IPS-15b (cell line): ENCODE results near the gene N4BP2.

ENCODE experiments used
- H3K27me3 ChIP-seq: one replicate; pipeline ENCODE4 v1.6.1; 2013; ENCODE audit warnings: low read length; ENCODE audit not compliant: control insufficient read depth, insufficient read depth
- H3K36me3 ChIP-seq: one replicate; pipeline ENCODE4 v1.6.1; 2013; ENCODE audit warnings: low read length; ENCODE audit not compliant: control insufficient read depth, insufficient read depth
- H3K4me1 ChIP-seq: one replicate; pipeline ENCODE4 v1.6.1; 2013; ENCODE audit warnings: mild to moderate bottlenecking, low read length; ENCODE audit not compliant: control insufficient read depth, insufficient read depth
- H3K4me3 ChIP-seq: one replicate; pipeline ENCODE4 v1.5.1; 2013; ENCODE audit warnings: low read depth, low read length
- H3K9ac ChIP-seq: one replicate; pipeline ENCODE4 v1.6.1; 2013; ENCODE audit warnings: low read depth, mild to moderate bottlenecking, low read length
- H3K9me3 ChIP-seq: one replicate; pipeline ENCODE4 v1.6.1; 2013; ENCODE audit warnings: mild to moderate bottlenecking, low read length; ENCODE audit not compliant: control insufficient read depth, insufficient read depth

N4BP2 gene

GRCh38 chr4:40196272-40196671, 139.6 kb downstream of the N4BP2 start:
- Histone ChIP-seq H3K4me1 (peaks cover 33% of the 10 kb centered on the region), H3K27me3 (no peaks in the 10 kb centered on the region), H3K36me3 (no peaks in the 10 kb centered on the region), H3K4me3 (peak overlapping the region; percentile 22), H3K9ac (peak overlapping the region; percentile 54), H3K9me3 (no peaks in the 10 kb centered on the region)

GRCh38 chr4:40196724-40197281, 140.2 kb downstream of the N4BP2 start, which contains the start of gene RHOH:
Gene RHOH (plus strand): TSS chr4:40197031. CDS start chr4:40243387, 46,356 bp downstream.
- H3K4me3 ChIP-seq: peak within 1 kb of the TSS; percentile 22
- H3K36me3 ChIP-seq: no peaks in the 10 kb centered on the region
- no peaks in the 10 kb centered on the region for H3K27me3 ChIP-seq
- H3K4me1 ChIP-seq: peaks cover 32% of the 10 kb centered on the region
- H3K9ac ChIP-seq: peak within 1 kb of the TSS; percentile 54
- H3K9me3 ChIP-seq: no peaks in the 10 kb centered on the region

- Histone ChIP-seq H3K4me1 (peaks cover 21% of the 10 kb centered on the region), H3K9me3 (no peaks in the 10 kb centered on the region), H3K36me3 (no peaks in the 10 kb centered on the region), H3K4me3 (no peak overlapping the region), H3K9ac (no peak overlapping the region), H3K27me3 (no peaks in the 10 kb centered on the region)
Measured at GRCh38 chr4:40197879-40198689, 141.4 kb downstream of the N4BP2 start.

- no peak overlapping the region for H3K9ac ChIP-seq
- no peaks in the 10 kb centered on the region for H3K27me3 ChIP-seq
- H3K36me3 ChIP-seq: no peaks in the 10 kb centered on the region
- H3K4me1 ChIP-seq: peaks cover 20% of the 10 kb centered on the region
- H3K4me3 ChIP-seq: no peak overlapping the region
- H3K9me3 ChIP-seq: no peaks in the 10 kb centered on the region
Measured at GRCh38 chr4:40199179-40199670, 142.6 kb downstream of the N4BP2 start.

GRCh38 chr4:40199999-40200874, 143.6 kb downstream of the N4BP2 start:
- Histone ChIP-seq H3K4me1 (peaks cover 20% of the 10 kb centered on the region), H3K4me3 (no peak overlapping the region), H3K9me3 (no peaks in the 10 kb centered on the region), H3K36me3 (no peaks in the 10 kb centered on the region), H3K9ac (peak overlapping the region; percentile 13), H3K27me3 (no peaks in the 10 kb centered on the region)

- peaks cover 19% of the 10 kb centered on the region for H3K4me1 ChIP-seq
- no peaks in the 10 kb centered on the region for H3K36me3 ChIP-seq
- no peaks in the 10 kb centered on the region for H3K9me3 ChIP-seq
- H3K4me3 ChIP-seq: no peak overlapping the region
- no peak overlapping the region for H3K9ac ChIP-seq
- no peaks in the 10 kb centered on the region for H3K27me3 ChIP-seq
Measured at GRCh38 chr4:40200875-40201801, 144.5 kb downstream of the N4BP2 start.

- H3K4me1 ChIP-seq: peaks cover 12% of the 10 kb centered on the region
- no peaks in the 10 kb centered on the region for H3K36me3 ChIP-seq
- H3K4me3 ChIP-seq: no peak overlapping the region
- H3K27me3 ChIP-seq: no peaks in the 10 kb centered on the region
- H3K9ac ChIP-seq: no peak overlapping the region
- H3K9me3 ChIP-seq: no peaks in the 10 kb centered on the region
Measured at GRCh38 chr4:40201898-40202297, 145.2 kb downstream of the N4BP2 start.

- no peak overlapping the region for H3K9ac ChIP-seq
- no peaks in the 10 kb centered on the region for H3K27me3 ChIP-seq
- H3K4me1 ChIP-seq: peaks cover 10% of the 10 kb centered on the region
- no peak overlapping the region for H3K4me3 ChIP-seq
- H3K36me3 ChIP-seq: no peaks in the 10 kb centered on the region
- H3K9me3 ChIP-seq: no peaks in the 10 kb centered on the region
Measured at GRCh38 chr4:40202474-40202873, 145.8 kb downstream of the N4BP2 start.

- Histone ChIP-seq H3K9me3 (no peaks in the 10 kb centered on the region), H3K4me1 (no peaks in the 10 kb centered on the region), H3K27me3 (no peaks in the 10 kb centered on the region), H3K9ac (no peak overlapping the region), H3K36me3 (no peaks in the 10 kb centered on the region), H3K4me3 (no peak overlapping the region)
Measured at GRCh38 chr4:40204507-40205258, 148.0 kb downstream of the N4BP2 start.

- no peaks in the 10 kb centered on the region for H3K36me3 ChIP-seq
- no peak overlapping the region for H3K9ac ChIP-seq
- H3K4me1 ChIP-seq: no peaks in the 10 kb centered on the region
- H3K4me3 ChIP-seq: no peak overlapping the region
- H3K9me3 ChIP-seq: no peaks in the 10 kb centered on the region
- no peaks in the 10 kb centered on the region for H3K27me3 ChIP-seq
Measured at GRCh38 chr4:40205259-40206198, 148.9 kb downstream of the N4BP2 start.
